Measurements from ENCODE around the gene PTAR1. TPM values are rescaled to one million over a fixed set of nuclear protein-coding genes. Genes with fewer than 3 reads are reported as not detected.

PTAR1 gene
- 16.2 TPM for polyA plus RNA-seq (2013, experiment 1 of 2)
- 15.7 TPM for polyA plus RNA-seq (2013, experiment 2 of 2)

- Histone ChIP-seq H3K18ac (ENCODE audit: low read length) (peak within 1 kb of the TSS; percentile 99), H3K23ac (ENCODE audit: low read length) (peak within 1 kb of the TSS; percentile 84), H3K9ac (ENCODE audit: low read length) (peak within 1 kb of the TSS; percentile 97), H2BK5ac (ENCODE audit: low read length) (peak within 1 kb of the TSS; percentile 74), H2BK15ac (replicated peaks; ENCODE audit: low read depth) (peak within 1 kb of the TSS; percentile 38), H2AK5ac (ENCODE audit: low read length) (no peak within 1 kb of the TSS), H3K4me1 (ENCODE audit: control insufficient read depth, low read depth, low read length) (peaks cover 3% of the 10 kb centered on the region), H3K79me2 (ENCODE audit: control insufficient read depth, insufficient read depth, low read length) (peaks cover 26% of the 10 kb centered on the region), H3K4me2 (ENCODE audit: low read length) (peak within 1 kb of the TSS; percentile 86), H2BK120ac (ENCODE audit: low read depth, low read length) (peak within 1 kb of the TSS; percentile 29), H4K5ac (ENCODE audit: low read length) (no peak within 1 kb of the TSS), H3K56ac (ENCODE audit: low read length) (peak within 1 kb of the TSS; percentile 96), H4K8ac (ENCODE audit: low read depth, low read length) (peak within 1 kb of the TSS; percentile 91), H3K4ac (ENCODE audit: low read depth, low read length) (peak within 1 kb of the TSS; percentile 84), H3K27ac (ENCODE audit: low read depth, low read length) (peak within 1 kb of the TSS; percentile 98), H3K4me3 (ENCODE audit: low read length) (peak within 1 kb of the TSS; percentile 94), H3K79me1 (ENCODE audit: low read length) (peaks cover 3% of the 10 kb centered on the region), H3K36me3 (ENCODE audit: control insufficient read depth, insufficient read depth, low read length) (no peaks in the 10 kb centered on the region), H3K27me3 (ENCODE audit: insufficient read depth, low read length, poor library complexity) (no peaks in the 10 kb centered on the region)
- whole genome bisulfite sequencing (ENCODE audit: extremely low coverage, insufficient coverage, low lambda C conversion rate) = no CpG with 5 or more reads among the region's 98 CpGs
- peak; percentile 96 for DNase-seq
These were observed at the start of gene PTAR1 for GRCh38 chr9:69759421-69760277. Gene PTAR1 (minus strand): TSS chr9:69760011. CDS start chr9:69759938, 73 bp downstream.

- Histone ChIP-seq H3K27ac (ENCODE audit: low read depth, low read length) (no peak overlapping the region), H3K4me1 (ENCODE audit: control insufficient read depth, low read depth, low read length) (no peaks in the 10 kb centered on the region), H3K4me3 (ENCODE audit: low read length) (no peak overlapping the region), H3K27me3 (ENCODE audit: insufficient read depth, low read length, poor library complexity) (no peaks in the 10 kb centered on the region), H2BK120ac (ENCODE audit: low read depth, low read length) (no peak overlapping the region), H2AK5ac (ENCODE audit: low read length) (no peak overlapping the region), H3K9ac (ENCODE audit: low read length) (no peak overlapping the region), H3K18ac (ENCODE audit: low read length) (no peak overlapping the region), H4K8ac (ENCODE audit: low read depth, low read length) (no peak overlapping the region), H3K4me2 (ENCODE audit: low read length) (no peak overlapping the region), H3K56ac (ENCODE audit: low read length) (peak overlapping the region; percentile 39), H2BK15ac (replicated peaks; ENCODE audit: low read depth) (no peak overlapping the region), H3K36me3 (ENCODE audit: control insufficient read depth, insufficient read depth, low read length) (no peaks in the 10 kb centered on the region), H4K5ac (ENCODE audit: low read length) (no peak overlapping the region), H3K4ac (ENCODE audit: low read depth, low read length) (no peak overlapping the region), H3K79me1 (ENCODE audit: low read length) (no peaks in the 10 kb centered on the region), H3K79me2 (ENCODE audit: control insufficient read depth, insufficient read depth, low read length) (no peaks in the 10 kb centered on the region), H2BK5ac (ENCODE audit: low read length) (no peak overlapping the region), H3K23ac (ENCODE audit: low read length) (no peak overlapping the region)
- no CpG with 5 or more reads among the region's 8 CpGs for WGBS (ENCODE audit: extremely low coverage, insufficient coverage, low lambda C conversion rate)
- peak; percentile 62 for DNase-seq
These were observed 49.6 kb upstream of the PTAR1 start for GRCh38 chr9:69809304-69809863.

- DNase-seq = no peak
These were observed 46.8 kb upstream of the PTAR1 start for GRCh38 chr9:69806627-69807026.

DNA sequence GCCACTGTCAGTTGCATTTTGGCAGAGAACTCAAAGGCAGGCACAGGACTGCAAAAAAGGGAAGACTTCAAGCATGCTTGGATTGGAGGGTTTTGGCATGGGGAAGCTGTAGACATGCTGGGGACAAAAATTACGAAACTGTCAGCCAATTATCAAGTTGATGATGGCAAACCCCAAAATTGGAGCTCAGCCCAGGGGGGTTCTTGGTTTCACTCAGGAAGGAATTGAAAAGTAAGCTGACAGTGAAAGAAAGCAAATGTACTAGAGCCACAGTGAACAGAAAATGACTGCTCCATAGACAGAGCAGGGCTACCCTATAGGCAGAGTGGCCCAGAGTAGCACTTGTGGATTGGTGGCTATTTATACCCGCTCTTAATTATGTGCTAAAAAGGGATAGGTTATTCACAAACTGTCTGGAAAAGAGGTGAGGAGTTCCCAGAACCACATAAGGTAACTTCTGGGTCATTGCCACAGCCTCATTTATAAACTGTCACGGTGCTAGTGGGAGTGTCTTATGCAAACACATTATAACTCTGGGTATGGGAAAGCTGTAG lies 46.2 kb upstream of the PTAR1 start:
- no peak for DNase-seq
- H4K5ac ChIP-seq (ENCODE audit: low read length) = no peak overlapping the region
- WGBS (ENCODE audit: extremely low coverage, insufficient coverage, low lambda C conversion rate) = no CpG with 5 or more reads among the region's 3 CpGs

More at GRCh38 chr9:69806627-69807026, 46.8 kb upstream of the PTAR1 start:
- H3K18ac ChIP-seq (ENCODE audit: low read length) = no peak overlapping the region
- H3K4me1 ChIP-seq (ENCODE audit: control insufficient read depth, low read depth, low read length) = no peaks in the 10 kb centered on the region
- H4K5ac ChIP-seq (ENCODE audit: low read length) = no peak overlapping the region
- H4K8ac ChIP-seq (ENCODE audit: low read depth, low read length) = no peak overlapping the region
- no peak overlapping the region for H3K23ac ChIP-seq (ENCODE audit: low read length)
- no peak overlapping the region for H3K4me2 ChIP-seq (ENCODE audit: low read length)
- H3K4ac ChIP-seq (ENCODE audit: low read depth, low read length) = no peak overlapping the region
- no peak overlapping the region for H3K56ac ChIP-seq (ENCODE audit: low read length)
- H3K4me3 ChIP-seq (ENCODE audit: low read length) = no peak overlapping the region
- no peaks in the 10 kb centered on the region for H3K79me1 ChIP-seq (ENCODE audit: low read length)
- WGBS (ENCODE audit: extremely low coverage, insufficient coverage, low lambda C conversion rate) = no CpG with 5 or more reads among the region's 6 CpGs
- no peak overlapping the region for H3K27ac ChIP-seq (ENCODE audit: low read depth, low read length)
- no peaks in the 10 kb centered on the region for H3K36me3 ChIP-seq (ENCODE audit: control insufficient read depth, insufficient read depth, low read length)
- H3K79me2 ChIP-seq (ENCODE audit: control insufficient read depth, insufficient read depth, low read length) = no peaks in the 10 kb centered on the region
- H2BK5ac ChIP-seq (ENCODE audit: low read length) = no peak overlapping the region
- H2AK5ac ChIP-seq (ENCODE audit: low read length) = no peak overlapping the region
- no peak overlapping the region for H2BK15ac ChIP-seq (replicated peaks; ENCODE audit: low read depth)
- H2BK120ac ChIP-seq (ENCODE audit: low read depth, low read length) = no peak overlapping the region
- no peaks in the 10 kb centered on the region for H3K27me3 ChIP-seq (ENCODE audit: insufficient read depth, low read length, poor library complexity)
- H3K9ac ChIP-seq (ENCODE audit: low read length) = no peak overlapping the region

DNA sequence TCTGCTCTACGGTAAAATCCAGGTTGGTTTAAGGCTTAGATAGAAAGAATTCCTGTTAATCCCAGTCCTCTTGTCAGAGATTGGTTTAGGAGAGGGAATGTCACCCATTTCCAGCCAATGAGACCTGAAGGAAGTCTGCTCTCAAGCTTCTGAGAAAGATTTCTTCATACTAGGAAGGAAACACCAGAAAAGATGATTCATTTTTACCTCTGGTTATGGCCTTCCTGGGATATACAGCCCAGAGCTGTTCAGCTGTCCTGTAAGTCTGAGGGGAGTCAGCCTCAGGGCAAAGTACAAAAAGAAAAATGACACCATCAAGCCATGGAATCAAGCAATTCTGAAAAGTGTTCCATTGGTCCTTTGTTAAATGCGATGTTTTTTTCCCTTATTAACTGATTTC lies 42.2 kb upstream of the PTAR1 start:
- Histone ChIP-seq H2BK5ac (ENCODE audit: low read length) (no peak overlapping the region), H3K4ac (ENCODE audit: low read depth, low read length) (no peak overlapping the region), H3K27ac (ENCODE audit: low read depth, low read length) (no peak overlapping the region), H3K4me1 (ENCODE audit: control insufficient read depth, low read depth, low read length) (no peaks in the 10 kb centered on the region), H3K23ac (ENCODE audit: low read length) (no peak overlapping the region), H3K79me1 (ENCODE audit: low read length) (no peaks in the 10 kb centered on the region), H2BK15ac (replicated peaks; ENCODE audit: low read depth) (no peak overlapping the region), H3K9ac (ENCODE audit: low read length) (no peak overlapping the region), H4K8ac (ENCODE audit: low read depth, low read length) (no peak overlapping the region), H3K27me3 (ENCODE audit: insufficient read depth, low read length, poor library complexity) (no peaks in the 10 kb centered on the region), H3K79me2 (ENCODE audit: control insufficient read depth, insufficient read depth, low read length) (no peaks in the 10 kb centered on the region), H3K4me2 (ENCODE audit: low read length) (no peak overlapping the region), H2AK5ac (ENCODE audit: low read length) (no peak overlapping the region), H3K18ac (ENCODE audit: low read length) (no peak overlapping the region), H4K5ac (ENCODE audit: low read length) (no peak overlapping the region), H3K4me3 (ENCODE audit: low read length) (no peak overlapping the region), H3K36me3 (ENCODE audit: control insufficient read depth, insufficient read depth, low read length) (no peaks in the 10 kb centered on the region), H3K56ac (ENCODE audit: low read length) (no peak overlapping the region), H2BK120ac (ENCODE audit: low read depth, low read length) (no peak overlapping the region)
- no peak for DNase-seq
- no CpG with 5 or more reads among the region's 2 CpGs for WGBS (ENCODE audit: extremely low coverage, insufficient coverage, low lambda C conversion rate)

More for the DNA sequence above, 46.2 kb upstream of the PTAR1 start:
- Histone ChIP-seq H3K4me2 (ENCODE audit: low read length) (no peak overlapping the region), H2BK120ac (ENCODE audit: low read depth, low read length) (no peak overlapping the region), H3K56ac (ENCODE audit: low read length) (no peak overlapping the region), H4K8ac (ENCODE audit: low read depth, low read length) (no peak overlapping the region), H3K79me1 (ENCODE audit: low read length) (no peaks in the 10 kb centered on the region), H3K18ac (ENCODE audit: low read length) (no peak overlapping the region), H3K36me3 (ENCODE audit: control insufficient read depth, insufficient read depth, low read length) (no peaks in the 10 kb centered on the region), H3K4ac (ENCODE audit: low read depth, low read length) (no peak overlapping the region), H3K23ac (ENCODE audit: low read length) (no peak overlapping the region), H3K4me3 (ENCODE audit: low read length) (no peak overlapping the region), H2BK15ac (replicated peaks; ENCODE audit: low read depth) (no peak overlapping the region), H3K79me2 (ENCODE audit: control insufficient read depth, insufficient read depth, low read length) (no peaks in the 10 kb centered on the region), H3K4me1 (ENCODE audit: control insufficient read depth, low read depth, low read length) (no peaks in the 10 kb centered on the region), H2AK5ac (ENCODE audit: low read length) (no peak overlapping the region), H2BK5ac (ENCODE audit: low read length) (no peak overlapping the region), H3K27ac (ENCODE audit: low read depth, low read length) (no peak overlapping the region), H3K27me3 (ENCODE audit: insufficient read depth, low read length, poor library complexity) (no peaks in the 10 kb centered on the region), H3K9ac (ENCODE audit: low read length) (no peak overlapping the region)

All from mesendoderm (in vitro differentiated cells).